Progenitor cell of endocrine pancreas (in vitro differentiated cells): ENCODE measurements around the gene GOLGA6C. TPM values are rescaled to one million over a fixed set of nuclear protein-coding genes. Genes with fewer than 3 reads are reported as not detected.
"Not testable (repeated sequence)": the region's sequence is repeated elsewhere in the genome, so short reads cannot be mapped to it uniquely, and the experiment has no call there.

Experiments
- DNase-seq: peaks from one replicate; pipeline ENCODE4 v3.0.0; 2021; ENCODE audit warnings: low spot score; ENCODE audit not compliant: unreplicated experiment
- H3K27ac Mint-ChIP-seq: 2 replicates; pipeline ENCODE4 v1.8.0; 2021; ENCODE audit warnings: mild to moderate bottlenecking, moderate library complexity, mixed read lengths
- H3K27me3 Mint-ChIP-seq: 2 replicates; pipeline ENCODE4 v1.8.0; 2021; ENCODE audit warnings: mixed read lengths
- H3K36me3 Mint-ChIP-seq: 2 replicates; pipeline ENCODE4 v1.8.0; 2022; ENCODE audit warnings: mixed read lengths; ENCODE audit not compliant: insufficient read depth
- H3K4me1 Mint-ChIP-seq: 2 replicates; pipeline ENCODE4 v1.8.0; 2021; ENCODE audit warnings: low read depth, mixed read lengths
- H3K4me3 Mint-ChIP-seq: 2 replicates; pipeline ENCODE4 v1.8.0; 2021; ENCODE audit warnings: low read depth, mild to moderate bottlenecking, moderate library complexity, mixed read lengths
- H3K9me3 Mint-ChIP-seq: 2 replicates; pipeline ENCODE4 v1.8.0; 2021; ENCODE audit warnings: low read depth, mixed read lengths
- total RNA-seq: library from RNA; stranded (reverse); gene quantifications from 2 replicates; pipeline ENCODE4 v1.2.1, GENCODE V29; 2021
- TF ChIP-seq, protein P1 (sequence below): fragments of 200-600 bp; sonication (generic); IDR thresholded peaks from one replicate; pipeline ENCODE4 v1.5.0; 2021; ENCODE audit warnings: antibody characterized with exemption, mild to moderate bottlenecking; ENCODE audit not compliant: unreplicated experiment

GOLGA6C gene
- total RNA-seq, 1 donor from 2014 or later = not detected

DNA sequence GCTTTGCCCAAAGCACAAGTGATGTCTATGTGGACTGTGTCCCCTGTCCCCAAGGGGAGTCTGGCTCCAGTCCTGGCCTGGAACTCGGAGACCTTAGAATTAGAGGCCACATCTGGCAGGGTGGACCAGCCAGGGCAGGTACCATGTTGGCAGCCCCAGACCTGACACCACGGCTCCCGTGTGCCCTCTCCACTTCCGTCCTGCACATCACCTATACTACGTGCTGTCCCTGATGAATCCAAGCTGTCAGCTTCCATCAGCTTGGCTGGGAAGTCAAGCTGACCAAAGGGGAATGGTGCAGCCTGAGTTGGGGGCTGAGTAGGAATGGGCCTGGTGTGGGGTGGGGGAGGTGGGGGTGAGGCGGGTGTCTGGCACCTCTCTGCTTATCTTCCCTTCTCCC lies 41.1 kb upstream of the GOLGA6C start:
- DNase-seq = no peak
- Mint-ChIP-seq H3K9me3 (no peaks in the 10 kb centered on the region), H3K4me3 (no peak overlapping the region), H3K36me3 (peaks cover 2% of the 10 kb centered on the region), H3K27me3 (no peaks in the 10 kb centered on the region), H3K27ac (peak overlapping the region; percentile 33), H3K4me1 (peaks cover 1% of the 10 kb centered on the region)
- TF ChIP-seq, protein P1, sequence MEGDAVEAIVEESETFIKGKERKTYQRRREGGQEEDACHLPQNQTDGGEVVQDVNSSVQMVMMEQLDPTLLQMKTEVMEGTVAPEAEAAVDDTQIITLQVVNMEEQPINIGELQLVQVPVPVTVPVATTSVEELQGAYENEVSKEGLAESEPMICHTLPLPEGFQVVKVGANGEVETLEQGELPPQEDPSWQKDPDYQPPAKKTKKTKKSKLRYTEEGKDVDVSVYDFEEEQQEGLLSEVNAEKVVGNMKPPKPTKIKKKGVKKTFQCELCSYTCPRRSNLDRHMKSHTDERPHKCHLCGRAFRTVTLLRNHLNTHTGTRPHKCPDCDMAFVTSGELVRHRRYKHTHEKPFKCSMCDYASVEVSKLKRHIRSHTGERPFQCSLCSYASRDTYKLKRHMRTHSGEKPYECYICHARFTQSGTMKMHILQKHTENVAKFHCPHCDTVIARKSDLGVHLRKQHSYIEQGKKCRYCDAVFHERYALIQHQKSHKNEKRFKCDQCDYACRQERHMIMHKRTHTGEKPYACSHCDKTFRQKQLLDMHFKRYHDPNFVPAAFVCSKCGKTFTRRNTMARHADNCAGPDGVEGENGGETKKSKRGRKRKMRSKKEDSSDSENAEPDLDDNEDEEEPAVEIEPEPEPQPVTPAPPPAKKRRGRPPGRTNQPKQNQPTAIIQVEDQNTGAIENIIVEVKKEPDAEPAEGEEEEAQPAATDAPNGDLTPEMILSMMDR = no peak

DNA sequence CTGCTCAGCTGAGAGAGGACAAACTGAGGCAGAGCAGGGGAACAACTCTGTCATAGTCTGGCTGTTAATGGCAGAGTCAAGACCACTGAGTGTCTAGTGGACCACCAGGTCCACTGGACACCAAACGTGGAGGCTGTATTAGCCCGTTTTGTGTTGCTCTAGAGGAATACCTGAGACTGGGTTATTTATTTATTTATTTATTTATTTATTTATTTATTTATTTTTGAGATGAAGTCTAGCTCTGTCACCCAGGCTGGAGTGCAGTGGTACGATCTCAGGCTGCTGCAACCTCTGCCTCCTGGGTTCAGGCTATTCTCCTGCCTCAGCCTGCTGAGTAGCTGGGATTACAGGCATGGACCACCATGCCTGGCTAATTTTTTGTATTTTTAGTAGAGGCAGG lies 40.6 kb upstream of the GOLGA6C start:
- peak overlapping the region; percentile 41 for H3K27ac Mint-ChIP-seq
- not testable (repeated sequence) for H3K36me3 Mint-ChIP-seq, H3K27me3 Mint-ChIP-seq

GRCh38 chr15:75219507-75219929 lies 38.6 kb upstream of the GOLGA6C start:
- H3K4me3 Mint-ChIP-seq, H3K4me1 Mint-ChIP-seq, DNase-seq, H3K36me3 Mint-ChIP-seq, H3K27me3 Mint-ChIP-seq, H3K9me3 Mint-ChIP-seq: not testable (repeated sequence)
- H3K27ac Mint-ChIP-seq = peak overlapping the region; percentile 45

More for the DNA sequence above, 40.6 kb upstream of the GOLGA6C start:
- not testable (repeated sequence) for H3K4me1 Mint-ChIP-seq, H3K9me3 Mint-ChIP-seq, DNase-seq, H3K4me3 Mint-ChIP-seq

DNA sequence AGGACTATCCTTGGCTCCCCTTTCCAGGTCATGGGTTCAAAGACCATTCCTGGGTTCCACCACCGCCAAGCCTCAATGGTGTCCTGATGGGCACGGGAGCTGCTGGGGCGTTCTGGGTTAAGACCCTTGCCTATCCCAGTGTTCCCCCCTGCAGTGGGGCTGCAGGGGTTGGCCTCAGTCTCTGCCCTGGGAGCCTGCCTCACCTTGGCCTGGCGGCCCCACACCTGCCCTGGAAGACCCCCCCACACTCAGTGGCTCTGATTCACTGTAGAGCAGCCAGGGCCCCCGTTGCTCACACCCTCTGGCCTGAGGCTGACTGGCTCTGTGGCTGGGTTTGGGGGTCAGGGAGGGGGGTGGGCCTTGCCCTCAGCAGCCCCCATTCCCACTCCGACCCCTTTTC lies 34.4 kb upstream of the GOLGA6C start:
- Mint-ChIP-seq H3K4me1 (peaks cover 1% of the 10 kb centered on the region), H3K4me3 (no peak overlapping the region), H3K36me3 (no peaks in the 10 kb centered on the region), H3K27me3 (peaks cover 25% of the 10 kb centered on the region), H3K27ac (no peak overlapping the region), H3K9me3 (no peaks in the 10 kb centered on the region)
- TF ChIP-seq, protein P1 = no peak
- no peak for DNase-seq

GRCh38 chr15:75224281-75224680 lies 33.9 kb upstream of the GOLGA6C start:
- Mint-ChIP-seq H3K27me3 (peaks cover 25% of the 10 kb centered on the region), H3K27ac (peak overlapping the region; percentile 69), H3K36me3 (no peaks in the 10 kb centered on the region), H3K9me3 (no peaks in the 10 kb centered on the region), H3K4me1 (no peaks in the 10 kb centered on the region), H3K4me3 (no peak overlapping the region)
- TF ChIP-seq, protein P1 = no peak
- DNase-seq = no peak

GRCh38 chr15:75225102-75225836 lies 32.9 kb upstream of the GOLGA6C start:
- H3K36me3 Mint-ChIP-seq, H3K4me1 Mint-ChIP-seq, H3K27ac Mint-ChIP-seq, H3K4me3 Mint-ChIP-seq, DNase-seq, H3K9me3 Mint-ChIP-seq: not testable (repeated sequence)
- peaks cover 27% of the 10 kb centered on the region for H3K27me3 Mint-ChIP-seq
